Naive thymus-derived CD4-positive, alpha-beta T cell (primary cell): ENCODE data around the gene ITGA3. TPM values are rescaled to one million over a fixed set of nuclear protein-coding genes. Genes with fewer than 3 reads are reported as not detected.

ENCODE experiments used
- ATAC-seq: fragments of 150-1000 bp; cut with Tn5 transposase; 2 replicates; pipeline ENCODE4 v1.10.0; 2021; ENCODE audit warnings: mild to moderate bottlenecking, moderate library complexity
- CTCF ChIA-PET: fragments of 350-600 bp; sonication (Branson Sonifier 250); formaldehyde crosslinking; loops from one replicate; lab custom pipeline; 2021; ENCODE audit warnings: antibody characterized with exemption; lab: Charles Lee
- POLR2A ChIA-PET: fragments of 350-600 bp; sonication (Branson Sonifier 250); formaldehyde crosslinking; loops from one replicate; lab custom pipeline; 2021; ENCODE audit warnings: antibody characterized with exemption, inconsistent platforms; lab: Charles Lee
- DNase-seq, 9 donors: peaks; one replicate each; pipeline versions ENCODE4 v3.0.0 to v3.0.0-alpha.2; 2020 to 2022; ENCODE audit warnings: mixed read lengths in 1 of 9
- H3K27ac ChIP-seq: one replicate; pipeline ENCODE4 v1.7.0; 2013; ENCODE audit warnings: mild to moderate bottlenecking, low read depth, low read length, moderate library complexity
- H3K27me3 ChIP-seq, 2 donors: one replicate each; pipeline ENCODE4 v1.7.0; 2013; ENCODE audit warnings: low read length in 2 of 2, mild to moderate bottlenecking in 2 of 2, moderate library complexity in 2 of 2; ENCODE audit not compliant: control insufficient read depth in 2 of 2, insufficient read depth in 2 of 2
- H3K36me3 ChIP-seq, 3 experiments: 1 replicate in 2 of 3; 2 replicates in 1 of 3; pipeline ENCODE4 v1.7.0; 2013; ENCODE audit warnings: low read length in 3 of 3, mild to moderate bottlenecking in 3 of 3, moderate library complexity in 1 of 3; ENCODE audit not compliant: insufficient read depth in 3 of 3, control insufficient read depth in 2 of 3
- H3K4me1 ChIP-seq, 2 donors: one replicate each; pipeline ENCODE4 v1.7.0; 2013; ENCODE audit warnings: low read length in 2 of 2, mild to moderate bottlenecking in 2 of 2, moderate library complexity in 1 of 2; ENCODE audit not compliant: control insufficient read depth in 2 of 2, insufficient read depth in 2 of 2
- H3K4me3 ChIP-seq: 2 replicates; pipeline ENCODE4 v1.7.0; 2013; ENCODE audit warnings: mild to moderate bottlenecking, low read length
- H3K9me3 ChIP-seq, 3 experiments: 1 replicate in 2 of 3; 2 replicates in 1 of 3; pipeline ENCODE4 v1.7.0; 2013; ENCODE audit warnings: low read length in 3 of 3; ENCODE audit not compliant: control insufficient read depth in 2 of 3
- H3K27ac Mint-ChIP-seq, 9 donors: one replicate each; pipeline ENCODE4 v1.8.0; 2020 to 2022; ENCODE audit warnings: mixed read lengths in 9 of 9, mild to moderate bottlenecking in 8 of 9, moderate library complexity in 5 of 9, inconsistent platforms in 2 of 9
- H3K27me3 Mint-ChIP-seq, 5 donors: one replicate each; pipeline ENCODE4 v1.8.0; 2021 to 2022; ENCODE audit warnings: mixed read lengths in 5 of 5, mild to moderate bottlenecking in 1 of 5
- H3K36me3 Mint-ChIP-seq, 5 donors: one replicate each; pipeline ENCODE4 v1.8.0; 2020 to 2022; ENCODE audit warnings: mixed read lengths in 5 of 5, mild to moderate bottlenecking in 3 of 5, inconsistent platforms in 1 of 5
- H3K4me1 Mint-ChIP-seq, 7 donors: one replicate each; pipeline ENCODE4 v1.8.0; 2020 to 2022; ENCODE audit warnings: mixed read lengths in 7 of 7, mild to moderate bottlenecking in 3 of 7, inconsistent platforms in 1 of 7
- H3K4me3 Mint-ChIP-seq, 10 donors: one replicate each; pipeline ENCODE4 v1.8.0; 2020 to 2022; ENCODE audit warnings: mild to moderate bottlenecking in 10 of 10, mixed read lengths in 10 of 10, moderate library complexity in 6 of 10, inconsistent platforms in 2 of 10
- H3K9me3 Mint-ChIP-seq, 11 donors: one replicate each; pipeline ENCODE4 v1.8.0; 2020 to 2022; ENCODE audit warnings: mixed read lengths in 11 of 11, mild to moderate bottlenecking in 4 of 11, inconsistent platforms in 1 of 11, moderate library complexity in 1 of 11
- intact Hi-C, 2 donors: fragments of 100-400 bp; cut with micrococcal nuclease; formaldehyde crosslinking; loops; one replicate each; pipeline ENCODE4 v1.15.1; 2023
- polyA plus RNA-seq, 2 donors: library from polyadenylated mRNA; unstranded; fragments of 300-500 nt; fragmentation: Illumina TruSeq; gene quantifications; one replicate each; pipeline ENCODE4 v1.2.3, GENCODE V29; 2021
- total RNA-seq, 6 experiments: library from RNA in 5 of 6; stranded (reverse) in 5 of 6; gene quantifications; 1 replicate in 5 of 6; 2 replicates in 1 of 6; pipeline ENCODE4 v1.2.3 and lab custom pipeline; 2021 to 2026

ITGA3 gene
- total and polyA plus RNA-seq, 7 experiments from 2014 or later = 1.4 to 14.6 (median 5.4) TPM

- Mint-ChIP-seq H3K27me3 (no peaks in the 10 kb centered on the region), H3K4me3 (no peak overlapping the region), H3K4me1 (peaks cover 0 to 5% (median 0%) of the 10 kb centered on the region in 7 donors), H3K9me3 (peaks cover 0 to 4% (median 0%) of the 10 kb centered on the region in 11 donors), H3K27ac (no peak overlapping the region), H3K36me3 (peaks cover 12 to 29% (median 16%) of the 10 kb centered on the region in 5 donors)
- CTCF ChIA-PET = no interaction called here
- Histone ChIP-seq H3K27ac (no peak overlapping the region), H3K36me3 (peaks cover 0 to 7% (median 0%) of the 10 kb centered on the region in 3 experiments), H3K27me3 (no peaks in the 10 kb centered on the region), H3K4me1 (no peaks in the 10 kb centered on the region), H3K9me3 (no peaks in the 10 kb centered on the region), H3K4me3 (no peak overlapping the region)
- intact Hi-C loops = no loop called here
- no peak for DNase-seq
- POLR2A ChIA-PET = no interaction called here
- no peak for ATAC-seq
These were observed 15.2 kb downstream of the ITGA3 start for GRCh38 chr17:50070908-50071680.

GRCh38 chr17:50071692-50072091 is 15.8 kb downstream of the ITGA3 start:
- no peak for ATAC-seq
- peaks cover 12 to 29% (median 16%) of the 10 kb centered on the region in 5 donors for H3K36me3 Mint-ChIP-seq
- no peak overlapping the region for H3K4me3 ChIP-seq

GRCh38 chr17:50072130-50072529 is 16.2 kb downstream of the ITGA3 start:
- Mint-ChIP-seq H3K27ac (peak overlapping the region in 1 of 9 donors; percentile 17), H3K27me3 (no peaks in the 10 kb centered on the region), H3K4me1 (peaks cover 0 to 5% (median 0%) of the 10 kb centered on the region in 7 donors), H3K9me3 (peaks cover 0 to 4% (median 0%) of the 10 kb centered on the region in 11 donors), H3K4me3 (no peak overlapping the region), H3K36me3 (peaks cover 13 to 29% (median 16%) of the 10 kb centered on the region in 5 donors)
- ATAC-seq (no peak), DNase-seq (no peak)
- Histone ChIP-seq H3K27me3 (no peaks in the 10 kb centered on the region), H3K4me1 (no peaks in the 10 kb centered on the region), H3K27ac (no peak overlapping the region), H3K36me3 (peaks cover 0 to 14% (median 0%) of the 10 kb centered on the region in 3 experiments), H3K9me3 (no peaks in the 10 kb centered on the region), H3K4me3 (no peak overlapping the region)
- POLR2A ChIA-PET = no interaction called here
- CTCF ChIA-PET = no interaction called here
- intact Hi-C loops = no loop called here

More at GRCh38 chr17:50071692-50072091, 15.8 kb downstream of the ITGA3 start:
- Histone ChIP-seq H3K36me3 (peaks cover 0 to 10% (median 0%) of the 10 kb centered on the region in 3 experiments), H3K27me3 (no peaks in the 10 kb centered on the region), H3K4me1 (no peaks in the 10 kb centered on the region), H3K9me3 (no peaks in the 10 kb centered on the region), H3K27ac (no peak overlapping the region)
- peaks cover 0 to 5% (median 0%) of the 10 kb centered on the region in 7 donors for H3K4me1 Mint-ChIP-seq
- H3K4me3 Mint-ChIP-seq = no peak overlapping the region
- DNase-seq = no peak
- intact Hi-C loops = no loop called here
- POLR2A ChIA-PET = no interaction called here
- no peaks in the 10 kb centered on the region for H3K27me3 Mint-ChIP-seq
- peak overlapping the region in 1 of 9 donors; percentile 17 for H3K27ac Mint-ChIP-seq
- CTCF ChIA-PET = no interaction called here
- peaks cover 0 to 4% (median 0%) of the 10 kb centered on the region in 11 donors for H3K9me3 Mint-ChIP-seq

- peaks cover 0 to 5% (median 0%) of the 10 kb centered on the region in 7 donors for H3K4me1 Mint-ChIP-seq
- no peak for DNase-seq
- H3K9me3 ChIP-seq = no peaks in the 10 kb centered on the region
- H3K36me3 Mint-ChIP-seq = peaks cover 15 to 35% (median 16%) of the 10 kb centered on the region in 5 donors
- ATAC-seq = no peak
- H3K4me3 Mint-ChIP-seq = no peak overlapping the region
- peaks cover 0 to 4% (median 0%) of the 10 kb centered on the region in 11 donors for H3K9me3 Mint-ChIP-seq
- no peaks in the 10 kb centered on the region for H3K27me3 Mint-ChIP-seq
- H3K27ac ChIP-seq = no peak overlapping the region
- no peaks in the 10 kb centered on the region for H3K4me1 ChIP-seq
- intact Hi-C loops = no loop called here
- H3K27ac Mint-ChIP-seq = no peak overlapping the region
- H3K4me3 ChIP-seq = no peak overlapping the region
- no peaks in the 10 kb centered on the region for H3K27me3 ChIP-seq
- peaks cover 0 to 19% (median 0%) of the 10 kb centered on the region in 3 experiments for H3K36me3 ChIP-seq
- POLR2A ChIA-PET = no interaction called here
- CTCF ChIA-PET = interaction anchor here (2.0 kb wide), 1 partner anchor 21 kb away, joined by 9 read pairs; no protein-coding TSS in a partner anchor
These were observed 17.0 kb downstream of the ITGA3 start for GRCh38 chr17:50072925-50073324.

- no peaks in the 10 kb centered on the region for H3K27me3 ChIP-seq
- no peak overlapping the region for H3K4me3 Mint-ChIP-seq
- peaks cover 0 to 4% (median 0%) of the 10 kb centered on the region in 11 donors for H3K9me3 Mint-ChIP-seq
- H3K4me3 ChIP-seq = no peak overlapping the region
- intact Hi-C loops = no loop called here
- H3K27ac Mint-ChIP-seq = peak overlapping the region in 1 of 9 donors; percentile 32
- peaks cover 12 to 39% (median 16%) of the 10 kb centered on the region in 5 donors for H3K36me3 Mint-ChIP-seq
- peaks cover 0 to 5% (median 0%) of the 10 kb centered on the region in 7 donors for H3K4me1 Mint-ChIP-seq
- ChIA-PET POLR2A (no interaction called here), CTCF (interaction anchor here (0.7 to 2.0 kb wide), 2 partner anchors 19 to 846 kb away, joined by 4 to 9 read pairs; no protein-coding TSS in a partner anchor)
- ATAC-seq (no peak), DNase-seq (no peak)
- H3K27me3 Mint-ChIP-seq = no peaks in the 10 kb centered on the region
- no peaks in the 10 kb centered on the region for H3K9me3 ChIP-seq
- H3K36me3 ChIP-seq = peaks cover 0 to 24% (median 0%) of the 10 kb centered on the region in 3 experiments
- no peaks in the 10 kb centered on the region for H3K4me1 ChIP-seq
- no peak overlapping the region for H3K27ac ChIP-seq
These were observed 18.3 kb downstream of the ITGA3 start for GRCh38 chr17:50074227-50074626.

- Mint-ChIP-seq H3K4me1 (peaks cover 0 to 5% (median 0%) of the 10 kb centered on the region in 7 donors), H3K36me3 (peaks cover 11 to 36% (median 16%) of the 10 kb centered on the region in 5 donors), H3K4me3 (no peak overlapping the region), H3K27me3 (no peaks in the 10 kb centered on the region), H3K27ac (no peak overlapping the region), H3K9me3 (peaks cover 0 to 4% (median 0%) of the 10 kb centered on the region in 11 donors)
- ChIA-PET POLR2A (no interaction called here), CTCF (interaction anchor here (0.8 kb wide), 1 partner anchor 77 kb away, joined by 3 read pairs; no protein-coding TSS in a partner anchor)
- Histone ChIP-seq H3K4me3 (no peak overlapping the region), H3K27ac (no peak overlapping the region), H3K27me3 (no peaks in the 10 kb centered on the region), H3K36me3 (peaks cover 0 to 24% (median 0%) of the 10 kb centered on the region in 3 experiments), H3K4me1 (no peaks in the 10 kb centered on the region), H3K9me3 (no peaks in the 10 kb centered on the region)
- intact Hi-C loops = no loop called here
- ATAC-seq (no peak), DNase-seq (no peak)
These were observed 19.6 kb downstream of the ITGA3 start for GRCh38 chr17:50075446-50076032.
